Measurements from ENCODE around the gene CXCL14. TPM values are rescaled to one million over a fixed set of nuclear protein-coding genes. Genes with fewer than 3 reads are reported as not detected.

The CXCL14 gene
- total RNA-seq, 1 experiment from 2014 or later: not detected

DNA sequence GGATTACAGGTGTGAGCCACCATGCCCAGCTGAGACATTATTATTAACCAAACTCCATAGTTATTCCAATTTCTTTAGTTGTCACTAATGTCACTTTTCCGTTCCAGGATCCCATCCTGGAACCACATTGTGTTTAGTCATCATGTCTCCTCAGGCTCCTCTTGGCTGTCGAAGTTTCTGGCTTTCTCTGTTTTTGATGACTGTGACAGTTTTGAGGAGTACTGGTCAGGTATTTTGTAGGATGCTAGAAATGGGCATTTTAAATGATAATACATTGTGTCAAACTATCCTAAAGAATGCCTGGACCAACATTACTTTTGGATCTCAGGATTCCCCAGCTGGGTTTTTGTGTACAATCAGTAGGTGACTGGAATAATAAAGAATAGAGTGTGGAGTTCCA, 23.3 kb downstream of the CXCL14 start:
- Mint-ChIP-seq H3K4me3 (ENCODE audit: low read depth, unreplicated experiment) (no peak overlapping the region), H3K9me3 (ENCODE audit: low read depth, unreplicated experiment) (no peaks in the 10 kb centered on the region), H3K36me3 (ENCODE audit: insufficient read depth, unreplicated experiment) (no peaks in the 10 kb centered on the region), H3K27ac (ENCODE audit: unreplicated experiment) (no peak overlapping the region), H3K4me1 (ENCODE audit: low read depth, unreplicated experiment) (peaks cover 11% of the 10 kb centered on the region), H3K27me3 (ENCODE audit: unreplicated experiment) (peaks cover 76% of the 10 kb centered on the region)
- no peak for DNase-seq
- CTCF ChIA-PET: interaction anchor here (0.6 to 1.2 kb wide), 2 partner anchors 11 to 89 kb away, joined by 3 to 4 read pairs; no protein-coding TSS in a partner anchor
- BruUV-seq (replicated peaks): no TSS peak
- TF ChIP-seq, protein P1, sequence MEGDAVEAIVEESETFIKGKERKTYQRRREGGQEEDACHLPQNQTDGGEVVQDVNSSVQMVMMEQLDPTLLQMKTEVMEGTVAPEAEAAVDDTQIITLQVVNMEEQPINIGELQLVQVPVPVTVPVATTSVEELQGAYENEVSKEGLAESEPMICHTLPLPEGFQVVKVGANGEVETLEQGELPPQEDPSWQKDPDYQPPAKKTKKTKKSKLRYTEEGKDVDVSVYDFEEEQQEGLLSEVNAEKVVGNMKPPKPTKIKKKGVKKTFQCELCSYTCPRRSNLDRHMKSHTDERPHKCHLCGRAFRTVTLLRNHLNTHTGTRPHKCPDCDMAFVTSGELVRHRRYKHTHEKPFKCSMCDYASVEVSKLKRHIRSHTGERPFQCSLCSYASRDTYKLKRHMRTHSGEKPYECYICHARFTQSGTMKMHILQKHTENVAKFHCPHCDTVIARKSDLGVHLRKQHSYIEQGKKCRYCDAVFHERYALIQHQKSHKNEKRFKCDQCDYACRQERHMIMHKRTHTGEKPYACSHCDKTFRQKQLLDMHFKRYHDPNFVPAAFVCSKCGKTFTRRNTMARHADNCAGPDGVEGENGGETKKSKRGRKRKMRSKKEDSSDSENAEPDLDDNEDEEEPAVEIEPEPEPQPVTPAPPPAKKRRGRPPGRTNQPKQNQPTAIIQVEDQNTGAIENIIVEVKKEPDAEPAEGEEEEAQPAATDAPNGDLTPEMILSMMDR (IDR thresholded peaks at IDR 0.05; ENCODE audit: unreplicated experiment): no peak
- intact Hi-C loops (cut with micrococcal nuclease; ENCODE audit: unreplicated experiment): no loop called here

DNA sequence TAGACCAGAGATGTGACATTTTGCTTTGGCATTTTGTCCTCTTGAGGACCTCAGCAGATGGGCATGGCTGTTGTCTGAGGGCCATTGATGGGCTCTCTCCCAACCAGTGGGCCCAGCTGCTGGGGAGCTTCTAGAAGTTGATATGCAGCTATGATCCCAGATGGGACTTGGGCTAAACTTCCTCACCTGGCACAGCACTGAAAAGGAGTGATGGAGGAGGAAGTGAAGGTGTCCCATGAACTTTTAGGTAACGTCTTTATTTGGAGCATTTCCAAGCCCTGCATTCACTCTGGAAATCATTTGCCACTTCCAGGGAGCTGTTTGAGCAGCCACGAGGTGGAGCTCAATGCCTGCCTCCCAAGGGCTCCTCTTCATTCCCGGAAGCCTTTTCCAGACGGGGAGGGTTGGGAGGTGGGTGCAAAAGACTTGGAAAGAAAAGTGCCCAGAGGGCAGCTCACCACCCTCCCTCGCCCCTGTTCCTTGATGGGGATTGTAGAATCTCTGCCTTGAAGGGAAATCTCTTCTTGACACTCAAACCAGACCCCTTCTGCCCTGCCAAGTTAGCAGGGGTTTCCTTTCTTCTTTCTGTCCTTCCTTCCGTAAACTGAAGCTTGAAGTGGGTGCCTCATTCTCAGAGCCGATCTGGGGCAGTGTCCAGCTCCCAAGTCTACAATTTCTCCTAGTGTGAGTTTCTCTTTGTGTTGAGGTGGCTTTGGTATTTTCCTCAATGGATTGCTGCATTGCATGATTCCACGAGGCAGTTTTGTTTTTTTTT, 24.9 kb downstream of the CXCL14 start:
- peak; percentile 73 for DNase-seq
- no TSS peak for BruUV-seq (replicated peaks)
- Mint-ChIP-seq H3K36me3 (ENCODE audit: insufficient read depth, unreplicated experiment) (no peaks in the 10 kb centered on the region), H3K27ac (ENCODE audit: unreplicated experiment) (no peak overlapping the region), H3K9me3 (ENCODE audit: low read depth, unreplicated experiment) (no peaks in the 10 kb centered on the region), H3K27me3 (ENCODE audit: unreplicated experiment) (peaks cover 76% of the 10 kb centered on the region), H3K4me3 (ENCODE audit: low read depth, unreplicated experiment) (peak overlapping the region; percentile 38), H3K4me1 (ENCODE audit: low read depth, unreplicated experiment) (peaks cover 8% of the 10 kb centered on the region)
- CTCF ChIA-PET: interaction anchor here (0.6 to 5.2 kb wide), 24 partner anchors 8 to 726 kb away, joined by 3 to 101 read pairs (median 6); partner anchors contain the start of gene CXCL14
- intact Hi-C loops (cut with micrococcal nuclease; ENCODE audit: unreplicated experiment): loop anchor here (2.0 kb wide), 1 partner anchor 277 kb away; no protein-coding TSS in a partner anchor
- TF ChIP-seq, protein P1 (IDR thresholded peaks at IDR 0.05; ENCODE audit: unreplicated experiment): peak; percentile 30

DNA sequence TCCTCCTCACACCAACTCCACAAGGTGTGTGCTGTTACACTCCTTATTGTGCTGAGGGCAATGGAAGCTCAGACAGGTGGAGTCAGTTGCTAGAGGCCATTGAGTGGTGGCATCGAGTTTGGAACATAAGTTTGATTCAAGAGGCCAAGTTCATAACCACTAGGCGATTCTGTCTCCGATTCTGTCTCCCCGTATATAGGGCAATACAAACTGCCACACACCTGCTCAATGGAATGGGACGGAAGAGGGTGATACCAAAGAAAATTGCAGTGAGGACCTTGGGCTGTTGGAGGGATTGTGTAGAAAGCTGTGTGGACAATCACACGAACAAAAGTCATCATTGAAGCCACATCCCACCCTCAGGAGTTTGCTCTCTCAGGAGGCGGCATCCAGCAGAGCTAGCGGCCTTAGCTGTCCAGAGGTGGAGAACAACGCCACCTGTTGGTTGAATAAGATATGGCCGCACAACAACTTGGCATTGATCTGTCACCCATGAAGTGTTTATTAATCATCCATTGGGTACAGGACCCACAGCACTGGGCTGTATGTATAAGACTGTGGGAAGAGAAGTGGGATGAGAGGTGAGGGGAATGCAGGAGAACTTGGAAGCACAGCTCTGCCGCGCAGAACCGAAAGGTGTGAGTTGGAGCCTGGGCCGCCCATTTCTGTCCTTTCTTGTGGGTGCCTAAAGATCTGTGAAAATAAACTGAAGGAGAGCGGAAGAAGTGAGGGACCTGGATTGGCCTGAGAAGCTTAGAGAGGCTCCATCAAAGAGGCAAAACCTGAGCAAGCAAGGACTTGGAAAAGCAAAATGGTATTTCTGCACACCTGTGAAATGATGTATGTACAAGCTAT, 27.0 kb downstream of the CXCL14 start:
- Mint-ChIP-seq H3K27me3 (ENCODE audit: unreplicated experiment) (peaks cover 76% of the 10 kb centered on the region), H3K4me3 (ENCODE audit: low read depth, unreplicated experiment) (no peak overlapping the region), H3K9me3 (ENCODE audit: low read depth, unreplicated experiment) (no peaks in the 10 kb centered on the region), H3K36me3 (ENCODE audit: insufficient read depth, unreplicated experiment) (no peaks in the 10 kb centered on the region), H3K4me1 (ENCODE audit: low read depth, unreplicated experiment) (peaks cover 8% of the 10 kb centered on the region), H3K27ac (ENCODE audit: unreplicated experiment) (no peak overlapping the region)
- no TSS peak for BruUV-seq (replicated peaks)
- intact Hi-C loops (cut with micrococcal nuclease; ENCODE audit: unreplicated experiment): loop anchor here (1.0 to 2.0 kb wide), 3 partner anchors 86 to 279 kb away; no protein-coding TSS in a partner anchor
- peak; percentile 79 for DNase-seq
- TF ChIP-seq, protein P1 (IDR thresholded peaks at IDR 0.05; ENCODE audit: unreplicated experiment): peak; percentile 82
- CTCF ChIA-PET: interaction anchor here (0.6 to 5.2 kb wide), 14 partner anchors 9 to 283 kb away, joined by 3 to 101 read pairs (median 4); partner anchors contain the start of gene SLC25A48

GRCh38 chr5:135549413-135549812, 29.4 kb downstream of the CXCL14 start:
- TF ChIP-seq, protein P1 (IDR thresholded peaks at IDR 0.05; ENCODE audit: unreplicated experiment): no peak
- no peak for DNase-seq
- BruUV-seq (replicated peaks): no TSS peak
- Mint-ChIP-seq H3K27me3 (ENCODE audit: unreplicated experiment) (peaks cover 82% of the 10 kb centered on the region), H3K9me3 (ENCODE audit: low read depth, unreplicated experiment) (no peaks in the 10 kb centered on the region), H3K4me1 (ENCODE audit: low read depth, unreplicated experiment) (peaks cover 7% of the 10 kb centered on the region), H3K27ac (ENCODE audit: unreplicated experiment) (no peak overlapping the region), H3K36me3 (ENCODE audit: insufficient read depth, unreplicated experiment) (no peaks in the 10 kb centered on the region), H3K4me3 (ENCODE audit: low read depth, unreplicated experiment) (no peak overlapping the region)
- CTCF ChIA-PET: interaction anchor here (0.9 to 5.2 kb wide), 7 partner anchors 12 to 91 kb away, joined by 3 to 101 read pairs (median 6); no protein-coding TSS in a partner anchor
- intact Hi-C loops (cut with micrococcal nuclease; ENCODE audit: unreplicated experiment): no loop called here
